Measurements from ENCODE around the gene MEIOB.
"Not testable (repeated sequence)": the region's sequence is repeated elsewhere in the genome, so short reads cannot be mapped to it uniquely, and the experiment has no call there.

Gene MEIOB

GRCh38 chr16:1884889-1885288 lies 12.9 kb upstream of the MEIOB start:
- no peak for TF ChIP-seq CTCF (IDR thresholded peaks at IDR 0.05; ENCODE audit: low read depth, low read length)
- no peak overlapping the region for H3K4me3 ChIP-seq (replicated peaks in 1 of 2; ENCODE audit: low read depth in 2 of 2, low read length in 2 of 2)
- DNase-seq (ENCODE audit: low read depth in 2 of 2), result no peak

GRCh38 chr16:1884155-1884760 lies 12.3 kb upstream of the MEIOB start:
- peak; percentile 21 to 53 for DNase-seq (ENCODE audit: low read depth in 2 of 2)
- no peak overlapping the region for H3K4me3 ChIP-seq (replicated peaks in 1 of 2; ENCODE audit: low read depth in 2 of 2, low read length in 2 of 2)
- TF ChIP-seq CTCF (IDR thresholded peaks at IDR 0.05; ENCODE audit: low read depth, low read length), result peak; percentile 30

GRCh38 chr16:1881172-1881571 lies 9.2 kb upstream of the MEIOB start:
- not testable (repeated sequence) for DNase-seq (ENCODE audit: low read depth in 2 of 2); H3K4me3 ChIP-seq (replicated peaks in 1 of 2; ENCODE audit: low read depth in 2 of 2, low read length in 2 of 2)

DNA sequence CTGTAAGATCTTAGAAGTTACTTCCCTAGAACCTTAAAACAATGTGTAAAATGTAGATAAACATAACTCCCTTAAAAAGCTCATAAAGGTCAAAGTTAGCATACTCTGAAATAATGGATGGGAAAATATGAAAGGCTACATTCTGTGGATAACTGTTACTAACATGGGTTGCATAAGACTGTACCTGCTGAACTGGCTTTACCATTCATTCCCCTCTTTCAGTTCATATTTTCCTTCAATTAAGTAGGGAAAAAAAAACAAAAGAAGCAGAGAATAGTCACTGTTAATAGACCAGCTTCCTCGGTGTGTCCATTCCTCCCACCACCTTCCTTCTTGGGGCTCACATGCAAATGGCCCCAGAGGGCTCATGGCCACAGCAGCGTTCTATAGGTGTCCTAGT lies 7.5 kb upstream of the MEIOB start:
- no peak overlapping the region for H3K4me3 ChIP-seq (replicated peaks in 1 of 2; ENCODE audit: low read depth in 2 of 2, low read length in 2 of 2)
- TF ChIP-seq CTCF (IDR thresholded peaks at IDR 0.05; ENCODE audit: low read depth, low read length), result no peak
- no peak for DNase-seq (ENCODE audit: low read depth in 2 of 2)

DNA sequence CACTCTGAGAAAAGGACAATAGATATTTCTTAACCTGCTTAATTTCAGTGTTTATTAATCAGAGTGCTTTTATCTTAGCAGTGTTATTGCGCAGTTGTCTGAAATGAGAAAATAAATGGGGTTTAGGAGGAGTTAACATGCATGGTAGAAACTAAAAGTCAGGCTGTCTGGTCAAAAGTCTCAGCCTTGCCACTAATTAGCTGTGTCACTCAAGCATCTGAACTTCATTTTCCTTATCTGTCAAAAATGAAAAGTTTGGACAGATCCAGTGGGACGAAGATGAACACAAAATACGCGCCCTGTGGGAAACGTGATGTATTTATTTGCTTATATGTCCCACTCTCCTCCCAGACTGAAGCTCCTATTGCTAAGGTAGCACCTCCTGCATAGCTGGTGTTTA lies 6.3 kb upstream of the MEIOB start:
- H3K4me3 ChIP-seq (replicated peaks in 1 of 2; ENCODE audit: low read depth in 2 of 2, low read length in 2 of 2), result no peak overlapping the region
- no peak for DNase-seq (ENCODE audit: low read depth in 2 of 2)
- no peak for TF ChIP-seq CTCF (IDR thresholded peaks at IDR 0.05; ENCODE audit: low read depth, low read length)

- no peak for DNase-seq (ENCODE audit: low read depth in 2 of 2)
- TF ChIP-seq CTCF (IDR thresholded peaks at IDR 0.05; ENCODE audit: low read depth, low read length), result no peak
Measured at GRCh38 chr16:1877804-1878203, 5.8 kb upstream of the MEIOB start.

GRCh38 chr16:1877089-1877488 lies 5.1 kb upstream of the MEIOB start:
- H3K4me3 ChIP-seq (replicated peaks in 1 of 2; ENCODE audit: low read depth in 2 of 2, low read length in 2 of 2), result no peak overlapping the region
- TF ChIP-seq CTCF (IDR thresholded peaks at IDR 0.05; ENCODE audit: low read depth, low read length), result no peak
- DNase-seq (ENCODE audit: low read depth in 2 of 2), result no peak

More at GRCh38 chr16:1877804-1878203, 5.8 kb upstream of the MEIOB start:
- H3K4me3 ChIP-seq (replicated peaks in 1 of 2; ENCODE audit: low read depth in 2 of 2, low read length in 2 of 2), result no peak overlapping the region

All from cardiac fibroblast (primary cell).